ENCODE results near the gene MAN1C1. TPM values are rescaled to one million over a fixed set of nuclear protein-coding genes. Genes with fewer than 3 reads are reported as not detected.

The MAN1C1 gene
- total RNA-seq, 1 experiment from 2014 or later = 1.2 TPM

DNA sequence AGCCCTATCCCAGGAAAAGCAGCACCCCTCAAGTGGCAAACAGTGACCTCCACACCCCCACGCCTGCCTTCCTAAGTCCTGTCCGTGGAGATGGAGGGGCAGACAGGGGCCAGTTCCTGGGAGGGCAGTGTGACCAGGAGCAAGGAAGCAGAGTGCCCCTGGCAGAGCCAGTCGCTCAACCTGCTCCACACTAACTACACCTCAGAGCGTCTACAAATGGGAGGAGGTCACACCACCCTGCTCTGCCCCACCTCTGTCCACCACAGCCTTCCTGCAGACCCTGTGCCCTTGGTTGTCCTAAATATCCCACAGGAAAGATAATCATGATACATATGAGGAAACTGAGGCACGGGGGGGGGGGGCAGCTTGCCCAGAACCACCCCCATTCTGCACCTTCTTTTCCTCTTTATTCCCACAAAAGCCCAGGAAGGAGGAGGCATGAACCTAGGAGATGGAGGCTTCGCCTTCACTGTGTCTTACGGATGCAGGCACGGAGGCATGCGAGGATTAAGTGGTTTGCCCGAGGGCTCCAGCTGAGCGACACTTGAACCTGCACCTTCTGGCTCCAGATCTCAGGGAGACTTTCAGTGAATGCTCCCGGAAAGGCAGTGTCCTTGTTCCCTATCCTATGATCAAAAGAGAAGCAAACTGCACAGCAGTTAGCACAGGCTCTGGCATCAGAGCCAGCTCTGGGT, 140.7 kb downstream of the MAN1C1 start:
- Histone ChIP-seq H3K4me2 (ENCODE audit: low read length) (no peak overlapping the region), H3K4me3 (replicated peaks in 1 of 2; ENCODE audit: low read depth in 1 of 2, low read length in 2 of 2) (no peak overlapping the region), H4K20me1 (ENCODE audit: insufficient read depth) (no peaks in the 10 kb centered on the region), H3K4me1 (ENCODE audit: control insufficient read depth in 1 of 2, insufficient read depth in 2 of 2, low read length in 2 of 2) (no peaks in the 10 kb centered on the region), H3K9ac (ENCODE audit: low read length) (no peak overlapping the region), H3K79me2 (ENCODE audit: insufficient read depth, low read length) (no peaks in the 10 kb centered on the region), H3K27ac (ENCODE audit: low read depth, low read length) (no peak overlapping the region), H2AFZ (ENCODE audit: low read depth, low read length, poor library complexity, severe bottlenecking) (no peak overlapping the region), H3K9me3 (ENCODE audit: control insufficient read depth in 1 of 2, insufficient read depth in 1 of 2, low read depth in 1 of 2, low read length in 2 of 2) (no peaks in the 10 kb centered on the region), H3K36me3 (ENCODE audit: control insufficient read depth in 1 of 2, insufficient read depth in 2 of 2, low read length in 2 of 2) (no peaks in the 10 kb centered on the region), H3K27me3 (ENCODE audit: insufficient read depth, low read length) (peaks cover 15% of the 10 kb centered on the region; the same call in 1 of the 2 replicates), H3K9me2 (ENCODE audit: insufficient read depth) (no peaks in the 10 kb centered on the region)
- POLR2A ChIA-PET = no interaction called here
- CTCF ChIA-PET = interaction anchor here (1.6 kb wide), 1 partner anchor 41 kb away, joined by 4 read pairs; no protein-coding TSS in a partner anchor
- no peak for TF ChIP-seq POLR2AphosphoS5 (IDR thresholded peaks at IDR 0.05; ENCODE audit: low read depth, low read length)
- intact Hi-C loops (cut with micrococcal nuclease) = no loop called here
- RAD21 ChIA-PET (ENCODE audit: low non-redundant PET in 1 of 2, low total read pairs in 2 of 2, uncharacterized antibody in 2 of 2, unreplicated experiment in 2 of 2) = no interaction called here
- no TSS peak for BruUV-seq (replicated peaks)
- DNase-seq (ENCODE audit: low read depth, low spot score) (no peak), ATAC-seq (no peak)

DNA sequence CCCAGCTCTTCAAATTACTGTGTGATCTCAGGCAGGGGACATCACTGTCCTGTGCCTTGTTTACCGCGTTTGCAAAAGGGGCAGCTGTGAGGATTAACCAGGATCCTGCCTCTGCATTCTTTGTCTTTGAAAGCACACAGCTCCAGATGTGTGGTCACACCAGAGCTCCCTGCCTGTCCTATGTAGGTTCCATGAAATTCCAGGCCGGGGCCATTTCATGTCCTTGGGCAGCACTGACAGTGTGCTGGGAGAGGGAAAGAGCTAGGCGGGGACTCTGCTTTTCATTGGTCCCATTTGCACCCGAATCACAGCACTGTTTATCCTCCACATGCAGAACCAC, 141.2 kb downstream of the MAN1C1 start:
- Histone ChIP-seq H3K79me2 (ENCODE audit: insufficient read depth, low read length) (no peaks in the 10 kb centered on the region), H3K27me3 (ENCODE audit: insufficient read depth, low read length) (peaks cover 15% of the 10 kb centered on the region; the same call in 1 of the 2 replicates), H3K4me3 (replicated peaks in 1 of 2; ENCODE audit: low read depth in 1 of 2, low read length in 2 of 2) (no peak overlapping the region), H3K9me3 (ENCODE audit: control insufficient read depth in 1 of 2, insufficient read depth in 1 of 2, low read depth in 1 of 2, low read length in 2 of 2) (no peaks in the 10 kb centered on the region), H3K36me3 (ENCODE audit: control insufficient read depth in 1 of 2, insufficient read depth in 2 of 2, low read length in 2 of 2) (no peaks in the 10 kb centered on the region), H3K4me2 (ENCODE audit: low read length) (no peak overlapping the region), H3K27ac (ENCODE audit: low read depth, low read length) (no peak overlapping the region), H2AFZ (ENCODE audit: low read depth, low read length, poor library complexity, severe bottlenecking) (no peak overlapping the region), H3K9ac (ENCODE audit: low read length) (no peak overlapping the region), H3K9me2 (ENCODE audit: insufficient read depth) (no peaks in the 10 kb centered on the region), H3K4me1 (ENCODE audit: control insufficient read depth in 1 of 2, insufficient read depth in 2 of 2, low read length in 2 of 2) (no peaks in the 10 kb centered on the region), H4K20me1 (ENCODE audit: insufficient read depth) (no peaks in the 10 kb centered on the region)
- no TSS peak for BruUV-seq (replicated peaks)
- DNase-seq (ENCODE audit: low read depth, low spot score) (no peak), ATAC-seq (no peak)
- ChIA-PET RAD21 (ENCODE audit: low non-redundant PET in 1 of 2, low total read pairs in 2 of 2, uncharacterized antibody in 2 of 2, unreplicated experiment in 2 of 2) (no interaction called here), POLR2A (no interaction called here), CTCF (interaction anchor here (1.6 kb wide), 1 partner anchor 40 kb away, joined by 4 read pairs; no protein-coding TSS in a partner anchor)
- TF ChIP-seq, protein P1, sequence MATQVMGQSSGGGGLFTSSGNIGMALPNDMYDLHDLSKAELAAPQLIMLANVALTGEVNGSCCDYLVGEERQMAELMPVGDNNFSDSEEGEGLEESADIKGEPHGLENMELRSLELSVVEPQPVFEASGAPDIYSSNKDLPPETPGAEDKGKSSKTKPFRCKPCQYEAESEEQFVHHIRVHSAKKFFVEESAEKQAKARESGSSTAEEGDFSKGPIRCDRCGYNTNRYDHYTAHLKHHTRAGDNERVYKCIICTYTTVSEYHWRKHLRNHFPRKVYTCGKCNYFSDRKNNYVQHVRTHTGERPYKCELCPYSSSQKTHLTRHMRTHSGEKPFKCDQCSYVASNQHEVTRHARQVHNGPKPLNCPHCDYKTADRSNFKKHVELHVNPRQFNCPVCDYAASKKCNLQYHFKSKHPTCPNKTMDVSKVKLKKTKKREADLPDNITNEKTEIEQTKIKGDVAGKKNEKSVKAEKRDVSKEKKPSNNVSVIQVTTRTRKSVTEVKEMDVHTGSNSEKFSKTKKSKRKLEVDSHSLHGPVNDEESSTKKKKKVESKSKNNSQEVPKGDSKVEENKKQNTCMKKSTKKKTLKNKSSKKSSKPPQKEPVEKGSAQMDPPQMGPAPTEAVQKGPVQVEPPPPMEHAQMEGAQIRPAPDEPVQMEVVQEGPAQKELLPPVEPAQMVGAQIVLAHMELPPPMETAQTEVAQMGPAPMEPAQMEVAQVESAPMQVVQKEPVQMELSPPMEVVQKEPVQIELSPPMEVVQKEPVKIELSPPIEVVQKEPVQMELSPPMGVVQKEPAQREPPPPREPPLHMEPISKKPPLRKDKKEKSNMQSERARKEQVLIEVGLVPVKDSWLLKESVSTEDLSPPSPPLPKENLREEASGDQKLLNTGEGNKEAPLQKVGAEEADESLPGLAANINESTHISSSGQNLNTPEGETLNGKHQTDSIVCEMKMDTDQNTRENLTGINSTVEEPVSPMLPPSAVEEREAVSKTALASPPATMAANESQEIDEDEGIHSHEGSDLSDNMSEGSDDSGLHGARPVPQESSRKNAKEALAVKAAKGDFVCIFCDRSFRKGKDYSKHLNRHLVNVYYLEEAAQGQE (IDR thresholded peaks at IDR 0.05; ENCODE audit: low read depth) = no peak
- TF ChIP-seq TCF7L2 (IDR thresholded peaks at IDR 0.05; ENCODE audit: borderline replicate concordance, extremely low read depth, insufficient read depth, insufficient read length) = no peak
- TF ChIP-seq EGR1 (IDR thresholded peaks at IDR 0.05; ENCODE audit: low read depth) = no peak
- TF ChIP-seq EZH2phosphoT487 (IDR thresholded peaks at IDR 0.05; ENCODE audit: borderline replicate concordance) = no peak
- TF ChIP-seq ELF1 (IDR thresholded peaks at IDR 0.05; ENCODE audit: borderline replicate concordance, low read depth) = no peak
- no peak for TF ChIP-seq YY1 (IDR thresholded peaks at IDR 0.05; ENCODE audit: extremely low read depth, insufficient replicate concordance, low read depth, low read length)
- no peak for TF ChIP-seq CBX3 (IDR thresholded peaks at IDR 0.05; ENCODE audit: low read depth)
- TF ChIP-seq, protein P2, sequence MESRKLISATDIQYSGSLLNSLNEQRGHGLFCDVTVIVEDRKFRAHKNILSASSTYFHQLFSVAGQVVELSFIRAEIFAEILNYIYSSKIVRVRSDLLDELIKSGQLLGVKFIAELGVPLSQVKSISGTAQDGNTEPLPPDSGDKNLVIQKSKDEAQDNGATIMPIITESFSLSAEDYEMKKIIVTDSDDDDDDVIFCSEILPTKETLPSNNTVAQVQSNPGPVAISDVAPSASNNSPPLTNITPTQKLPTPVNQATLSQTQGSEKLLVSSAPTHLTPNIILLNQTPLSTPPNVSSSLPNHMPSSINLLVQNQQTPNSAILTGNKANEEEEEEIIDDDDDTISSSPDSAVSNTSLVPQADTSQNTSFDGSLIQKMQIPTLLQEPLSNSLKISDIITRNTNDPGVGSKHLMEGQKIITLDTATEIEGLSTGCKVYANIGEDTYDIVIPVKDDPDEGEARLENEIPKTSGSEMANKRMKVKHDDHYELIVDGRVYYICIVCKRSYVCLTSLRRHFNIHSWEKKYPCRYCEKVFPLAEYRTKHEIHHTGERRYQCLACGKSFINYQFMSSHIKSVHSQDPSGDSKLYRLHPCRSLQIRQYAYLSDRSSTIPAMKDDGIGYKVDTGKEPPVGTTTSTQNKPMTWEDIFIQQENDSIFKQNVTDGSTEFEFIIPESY (IDR thresholded peaks at IDR 0.05; ENCODE audit: extremely low read depth, insufficient replicate concordance, low read length) = no peak
- no peak for TF ChIP-seq FOSL1 (IDR thresholded peaks at IDR 0.05; ENCODE audit: low read depth)
- no peak for TF ChIP-seq ZFX (IDR thresholded peaks at IDR 0.05)
- TF ChIP-seq ZNF274 (IDR thresholded peaks at IDR 0.05; ENCODE audit: low read depth, low read length) = no peak
- TF ChIP-seq, protein P3, sequence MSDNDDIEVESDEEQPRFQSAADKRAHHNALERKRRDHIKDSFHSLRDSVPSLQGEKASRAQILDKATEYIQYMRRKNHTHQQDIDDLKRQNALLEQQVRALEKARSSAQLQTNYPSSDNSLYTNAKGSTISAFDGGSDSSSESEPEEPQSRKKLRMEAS (IDR thresholded peaks at IDR 0.05) = no peak
- TF ChIP-seq SRF (IDR thresholded peaks at IDR 0.05; ENCODE audit: low read depth) = no peak
- TF ChIP-seq SP1 (IDR thresholded peaks at IDR 0.05; ENCODE audit: low read depth) = no peak
- intact Hi-C loops (cut with micrococcal nuclease) = no loop called here

All from HCT116 (cell line).